Measurements from ENCODE around the gene BTBD10.
"Not testable (repeated sequence)": the region's sequence is repeated elsewhere in the genome, so short reads cannot be mapped to it uniquely, and the experiment has no call there.

Gene BTBD10

DNA sequence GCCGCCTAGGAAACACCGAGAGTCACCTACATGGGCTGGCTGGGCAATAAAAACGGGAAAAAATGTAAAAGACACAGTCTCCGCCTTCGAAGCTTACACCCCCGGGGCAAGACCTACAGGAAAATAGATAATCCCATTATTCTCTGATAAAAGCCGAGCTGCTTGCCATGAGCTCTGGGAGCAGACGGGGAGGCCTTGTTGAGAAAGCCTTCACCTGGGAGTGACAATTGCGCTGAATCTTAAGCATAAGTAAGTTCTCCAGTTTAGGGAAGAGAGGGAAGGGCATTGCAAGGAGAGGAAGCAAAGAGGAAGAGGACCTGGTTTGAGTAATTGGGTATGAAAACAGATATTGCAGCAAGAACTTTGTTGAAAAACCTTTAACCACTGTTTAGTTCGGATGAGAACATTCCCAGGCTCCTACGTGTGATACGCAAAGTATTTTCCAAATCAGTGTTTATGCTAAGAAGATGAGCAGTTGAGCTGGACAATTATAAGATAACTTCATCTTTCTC is 813 bp upstream of the BTBD10 start:
- Mint-ChIP-seq H3K36me3 (peaks cover 1 to 15% of the 10 kb centered on the region in 2 donors), H3K4me1 (peaks cover 20 to 46% of the 10 kb centered on the region in 2 donors), H3K9me3 (no peaks in the 10 kb centered on the region), H3K27ac (peak overlapping the region; percentile 99), H3K27me3 (peaks cover 0 to under 1% of the 10 kb centered on the region in 2 donors), H3K4me3 (peak overlapping the region; percentile 100)
- DNase-seq (no peak), ATAC-seq (replicated peaks) (no peak)

- DNase-seq: no peak
- H3K27me3 Mint-ChIP-seq: no peaks in the 10 kb centered on the region
- peak overlapping the region; percentile 99 for H3K27ac Mint-ChIP-seq
- no peaks in the 10 kb centered on the region for H3K9me3 Mint-ChIP-seq
- peak overlapping the region; percentile 100 for H3K4me3 Mint-ChIP-seq
- peaks cover 1 to 15% of the 10 kb centered on the region in 2 donors for H3K36me3 Mint-ChIP-seq
- ATAC-seq (replicated peaks): peak; percentile 38 to 41
- H3K4me1 Mint-ChIP-seq: peaks cover 20 to 46% of the 10 kb centered on the region in 2 donors
These were observed 616 bp downstream of the BTBD10 start for GRCh38 chr11:13462311-13462900.

- no peak for DNase-seq
- Mint-ChIP-seq H3K27ac (no peak overlapping the region), H3K4me3 (no peak overlapping the region), H3K36me3 (peaks cover 1 to 15% of the 10 kb centered on the region in 2 donors), H3K9me3 (no peaks in the 10 kb centered on the region), H3K27me3 (no peaks in the 10 kb centered on the region), H3K4me1 (peaks cover 20 to 46% of the 10 kb centered on the region in 2 donors)
- no peak for ATAC-seq (replicated peaks)
These were observed 1.7 kb downstream of the BTBD10 start for GRCh38 chr11:13461291-13461690.

DNA sequence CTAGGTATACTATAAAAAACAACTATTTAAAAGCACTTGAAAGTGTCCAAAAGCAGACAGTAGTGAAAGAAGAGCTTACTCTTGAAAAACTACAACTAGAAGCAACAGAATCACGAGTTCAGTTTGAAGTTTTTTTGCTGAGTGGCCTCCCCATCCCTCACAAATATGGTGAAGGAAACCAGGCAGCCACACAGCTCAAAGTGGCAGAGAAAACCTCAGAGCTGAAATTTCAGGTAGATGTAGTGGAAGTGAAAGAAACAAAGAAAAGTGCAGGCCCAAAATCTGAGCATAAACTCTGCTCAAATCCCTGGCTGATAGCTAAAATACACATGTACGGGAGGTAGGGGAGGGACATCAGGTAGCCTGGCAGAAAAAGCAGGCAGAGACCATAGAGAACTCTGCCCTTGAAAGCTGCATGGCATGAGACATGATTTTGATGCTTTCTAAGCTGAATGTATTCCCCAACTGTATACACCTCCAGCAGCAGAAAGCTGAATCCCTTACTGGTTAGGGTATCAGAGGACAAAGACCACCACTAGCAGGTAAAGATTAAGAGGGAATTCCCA is 12.1 kb downstream of the BTBD10 start:
- Mint-ChIP-seq H3K9me3 (peaks cover 6 to 18% of the 10 kb centered on the region in 2 donors), H3K4me3 (no peak overlapping the region), H3K27me3 (no peaks in the 10 kb centered on the region), H3K4me1 (peaks cover 18 to 46% of the 10 kb centered on the region in 2 donors), H3K36me3 (peaks cover 15 to 32% of the 10 kb centered on the region in 2 donors), H3K27ac (no peak overlapping the region)
- ATAC-seq (replicated peaks) (no peak), DNase-seq (no peak)

DNA sequence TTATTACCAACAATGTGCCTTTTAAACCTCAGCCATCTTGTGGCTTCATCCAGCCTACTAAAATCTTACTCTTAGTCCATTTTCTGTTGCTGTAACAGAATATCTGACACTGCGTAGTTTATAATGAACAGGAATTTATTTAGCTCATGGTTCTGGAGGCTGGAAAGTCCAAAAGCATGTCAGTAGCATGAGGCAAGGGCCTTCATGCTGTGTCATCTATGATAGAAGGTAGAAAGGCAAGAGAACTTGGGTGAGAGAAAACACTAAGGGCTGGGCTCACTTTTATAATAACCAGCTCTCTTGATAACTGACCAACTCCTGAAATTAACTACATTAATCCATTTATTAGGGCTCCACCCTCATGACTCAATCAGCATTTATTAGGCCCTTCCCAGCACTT is 13.5 kb downstream of the BTBD10 start:
- H3K4me3 Mint-ChIP-seq: no peak overlapping the region
- peaks cover 20 to 41% of the 10 kb centered on the region in 2 donors for H3K4me1 Mint-ChIP-seq
- DNase-seq (no peak), ATAC-seq (replicated peaks) (no peak)
- H3K27me3 Mint-ChIP-seq: no peaks in the 10 kb centered on the region
- H3K9me3 Mint-ChIP-seq: peaks cover 6 to 18% of the 10 kb centered on the region in 2 donors
- no peak overlapping the region for H3K27ac Mint-ChIP-seq
- H3K36me3 Mint-ChIP-seq: peaks cover 15 to 32% of the 10 kb centered on the region in 2 donors

DNA sequence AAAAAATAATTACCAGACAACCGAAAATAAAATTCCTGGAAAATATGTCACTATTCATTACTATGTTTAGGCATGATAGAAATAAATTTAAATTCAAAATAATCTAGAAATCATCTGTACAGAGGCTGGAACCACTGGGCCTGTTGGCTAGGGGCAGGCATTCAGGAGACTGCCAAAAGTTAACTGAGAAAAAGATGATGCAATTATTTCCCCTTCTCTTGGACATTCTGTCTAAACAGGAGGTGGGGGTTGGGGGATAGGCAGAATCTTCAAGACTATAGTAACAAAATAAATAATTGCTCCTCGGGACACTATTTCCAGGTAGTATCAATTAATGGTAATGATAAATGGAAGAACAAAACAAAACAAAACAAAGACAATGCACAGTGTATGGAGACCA is 14.1 kb downstream of the BTBD10 start:
- Mint-ChIP-seq H3K4me3 (no peak overlapping the region), H3K9me3 (peaks cover 6 to 18% of the 10 kb centered on the region in 2 donors), H3K27me3 (no peaks in the 10 kb centered on the region), H3K4me1 (peaks cover 20 to 41% of the 10 kb centered on the region in 2 donors), H3K36me3 (peaks cover 15 to 32% of the 10 kb centered on the region in 2 donors), H3K27ac (no peak overlapping the region)
- no peak for DNase-seq
- ATAC-seq (replicated peaks): no peak

GRCh38 chr11:13446444-13446843 is 16.6 kb downstream of the BTBD10 start:
- Mint-ChIP-seq H3K27me3 (no peaks in the 10 kb centered on the region), H3K4me1 (peaks cover 20 to 41% of the 10 kb centered on the region in 2 donors), H3K9me3 (peaks cover 3 to 12% of the 10 kb centered on the region in 2 donors), H3K36me3 (peaks cover 9 to 19% of the 10 kb centered on the region in 2 donors), H3K4me3 (no peak overlapping the region), H3K27ac (no peak overlapping the region)
- DNase-seq (no peak), ATAC-seq (replicated peaks) (no peak)

GRCh38 chr11:13445588-13445987 is 17.4 kb downstream of the BTBD10 start:
- no peak for DNase-seq
- Mint-ChIP-seq H3K27ac (no peak overlapping the region), H3K4me1 (peaks cover 16 to 33% of the 10 kb centered on the region in 2 donors)

DNA sequence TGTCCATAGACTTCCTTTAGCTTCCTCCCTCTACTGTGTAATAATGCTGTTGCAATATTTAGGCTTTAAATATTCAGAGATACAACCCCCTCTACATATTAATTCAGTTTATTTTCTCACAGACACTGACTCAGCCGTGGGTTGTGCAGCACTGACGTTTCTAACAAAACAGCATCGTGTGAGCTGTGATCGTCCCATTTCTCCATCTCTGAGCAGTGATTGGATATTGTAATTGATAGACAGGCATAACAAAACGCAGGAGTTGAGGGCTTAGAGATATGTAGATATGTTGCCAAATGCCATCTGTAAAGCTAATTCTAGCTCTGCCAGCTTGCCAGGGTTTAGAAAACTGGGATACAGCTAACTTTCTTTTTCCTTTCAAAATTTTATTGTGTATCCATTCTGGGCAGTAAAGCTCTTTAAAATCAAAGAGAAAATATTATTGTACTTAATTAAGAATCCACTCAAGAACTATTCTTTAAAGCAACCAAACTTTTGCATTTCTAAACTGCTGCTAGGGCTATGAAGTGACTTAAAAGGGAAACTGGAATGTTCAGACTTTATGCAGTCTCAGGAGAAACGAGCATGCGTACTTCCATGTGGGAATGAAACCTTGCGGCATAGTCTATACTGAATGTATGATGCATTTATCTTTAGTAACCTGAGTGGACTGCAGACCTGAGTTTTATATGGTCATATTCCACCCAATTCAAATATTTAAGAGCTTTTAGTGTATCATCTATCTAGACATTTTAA is 22.7 kb downstream of the BTBD10 start:
- peaks cover 14 to 27% of the 10 kb centered on the region in 2 donors for H3K4me1 Mint-ChIP-seq
- no peak overlapping the region for H3K4me3 Mint-ChIP-seq
- no peaks in the 10 kb centered on the region for H3K9me3 Mint-ChIP-seq
- H3K27ac Mint-ChIP-seq: no peak overlapping the region
- H3K27me3 Mint-ChIP-seq: no peaks in the 10 kb centered on the region
- ATAC-seq (replicated peaks) (no peak), DNase-seq (no peak)
- H3K36me3 Mint-ChIP-seq: peaks cover 5 to 13% of the 10 kb centered on the region in 2 donors

More at GRCh38 chr11:13445588-13445987, 17.4 kb downstream of the BTBD10 start:
- H3K9me3 Mint-ChIP-seq: peaks cover 3 to 9% of the 10 kb centered on the region in 2 donors
- peaks cover 7 to 10% of the 10 kb centered on the region in 2 donors for H3K36me3 Mint-ChIP-seq
- H3K4me3 Mint-ChIP-seq: no peak overlapping the region
- H3K27me3 Mint-ChIP-seq: no peaks in the 10 kb centered on the region
- ATAC-seq (replicated peaks): no peak

DNA sequence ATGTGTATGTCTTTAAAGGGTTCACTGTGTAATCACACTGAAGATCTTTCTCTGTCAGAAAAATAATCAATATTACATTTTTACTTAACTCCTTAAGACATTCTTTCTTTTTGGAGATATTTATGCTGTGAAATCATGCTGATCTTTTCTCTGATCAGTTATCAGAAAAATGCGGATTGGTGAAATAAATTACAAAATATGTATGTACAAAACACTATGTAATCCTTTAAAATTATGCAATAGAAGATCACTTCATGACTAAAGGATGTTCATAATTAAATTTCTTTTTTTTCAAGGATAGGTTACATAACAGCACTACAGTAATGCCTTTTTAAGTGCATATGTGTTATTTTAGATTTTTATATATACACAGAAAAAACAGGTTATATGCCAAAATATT is 24.7 kb downstream of the BTBD10 start:
- Mint-ChIP-seq H3K9me3 (no peaks in the 10 kb centered on the region), H3K27ac (no peak overlapping the region), H3K27me3 (no peaks in the 10 kb centered on the region), H3K4me3 (no peak overlapping the region), H3K4me1 (peaks cover 18 to 38% of the 10 kb centered on the region in 2 donors), H3K36me3 (peaks cover 5 to 21% of the 10 kb centered on the region in 2 donors)
- no peak for DNase-seq
- ATAC-seq (replicated peaks): no peak

DNA sequence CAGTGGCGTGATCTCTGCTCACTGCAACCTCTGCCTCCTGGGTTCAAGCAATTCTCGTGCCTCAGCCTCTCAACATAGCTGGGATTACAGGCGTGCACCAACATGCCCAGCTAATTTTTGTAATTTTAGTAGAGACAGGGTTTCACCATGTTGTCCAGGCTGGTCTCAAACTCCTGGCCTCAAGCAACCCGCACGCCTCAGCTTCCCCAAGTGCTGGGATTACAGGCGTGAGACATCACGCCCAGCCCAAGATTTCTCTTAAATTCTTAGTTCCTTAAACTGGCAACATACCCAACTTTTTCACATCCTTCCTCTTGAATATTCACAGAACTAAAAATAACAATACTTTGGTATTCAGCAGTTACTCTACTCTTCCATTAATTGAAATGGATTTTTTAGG is 26.2 kb downstream of the BTBD10 start:
- peaks cover 5 to 23% of the 10 kb centered on the region in 2 donors for H3K36me3 Mint-ChIP-seq

DNA sequence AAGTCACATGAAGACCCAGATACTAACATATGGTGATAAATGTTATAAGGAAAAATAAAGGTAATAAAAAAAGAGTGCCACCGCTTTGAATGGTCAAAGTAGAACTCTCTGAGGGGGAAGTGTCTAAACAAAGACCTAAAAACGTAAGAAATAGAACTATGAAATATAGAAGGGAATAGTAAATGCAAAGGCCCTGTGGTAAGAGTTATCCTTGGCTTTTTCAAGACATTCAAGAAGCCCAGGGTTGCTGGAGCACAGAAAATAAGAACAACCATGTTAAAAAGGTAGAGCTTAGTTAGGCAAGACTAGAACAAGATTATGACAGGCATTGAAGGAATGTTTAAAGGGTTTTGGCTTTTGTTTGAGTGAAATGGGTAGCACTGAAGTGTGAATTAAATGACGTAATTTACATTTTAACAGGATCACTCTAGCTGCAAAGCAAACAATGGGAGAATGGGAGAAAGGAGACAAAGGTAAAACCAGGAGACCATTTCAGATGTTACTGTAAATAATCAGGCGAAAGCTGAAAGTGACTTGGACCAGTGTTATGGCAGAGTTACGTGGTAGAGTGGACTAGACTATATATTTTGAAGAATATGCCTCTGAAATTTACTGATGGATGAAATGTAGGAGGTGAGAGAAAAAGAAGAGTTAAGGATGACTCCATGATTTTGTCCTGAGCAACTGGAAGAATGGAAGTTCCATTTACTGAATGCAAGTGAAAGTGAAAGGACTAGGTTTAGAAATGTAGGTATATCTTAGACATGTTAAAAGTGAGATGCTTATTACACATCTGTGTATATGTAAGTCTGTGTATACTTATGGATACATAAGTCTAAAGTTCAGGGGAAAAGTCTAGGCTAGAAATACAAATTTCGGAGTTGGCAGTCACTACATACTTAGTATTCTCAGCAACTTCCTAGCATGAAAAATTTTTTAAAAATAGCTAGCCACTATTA is 28.5 kb downstream of the BTBD10 start:
- ATAC-seq (replicated peaks): no peak
- Mint-ChIP-seq H3K4me1 (peaks cover 16 to 33% of the 10 kb centered on the region in 2 donors), H3K27ac (peak overlapping the region; percentile 57), H3K4me3 (no peak overlapping the region), H3K27me3 (no peaks in the 10 kb centered on the region), H3K36me3 (peaks cover 7 to 37% of the 10 kb centered on the region in 2 donors), H3K9me3 (peaks cover 0 to 6% of the 10 kb centered on the region in 2 donors)
- no peak for DNase-seq

More for the DNA sequence above, 26.2 kb downstream of the BTBD10 start:
- H3K4me3 Mint-ChIP-seq; H3K27ac Mint-ChIP-seq; DNase-seq; ATAC-seq (replicated peaks); H3K27me3 Mint-ChIP-seq; H3K9me3 Mint-ChIP-seq: not testable (repeated sequence)
- peaks cover 17 to 39% of the 10 kb centered on the region in 2 donors for H3K4me1 Mint-ChIP-seq

- H3K27ac Mint-ChIP-seq: no peak overlapping the region
- no peak overlapping the region for H3K4me3 Mint-ChIP-seq
- no peaks in the 10 kb centered on the region for H3K27me3 Mint-ChIP-seq
- peaks cover 3 to 10% of the 10 kb centered on the region in 2 donors for H3K9me3 Mint-ChIP-seq
- DNase-seq (no peak), ATAC-seq (replicated peaks) (no peak)
- peaks cover 14 to 48% of the 10 kb centered on the region in 2 donors for H3K36me3 Mint-ChIP-seq
- H3K4me1 Mint-ChIP-seq: peaks cover 17 to 37% of the 10 kb centered on the region in 2 donors
These were observed 29.6 kb downstream of the BTBD10 start for GRCh38 chr11:13433437-13433836.
